ENCODE data around the gene WNT6. TPM values are rescaled to one million over a fixed set of nuclear protein-coding genes. Genes with fewer than 3 reads are reported as not detected.

WNT6 gene
- total RNA-seq, 1 donor from 2014 or later = 0.72 TPM

GRCh38 chr2:218819093-218819492, 40.5 kb upstream of the WNT6 start:
- DNase-seq (ENCODE audit: low spot score, unreplicated experiment) = no peak
- Mint-ChIP-seq H3K27ac (peak overlapping the region; percentile 23), H3K4me3 (ENCODE audit: low read depth) (no peak overlapping the region), H3K36me3 (ENCODE audit: insufficient read depth) (peaks cover 19% of the 10 kb centered on the region), H3K27me3 (no peaks in the 10 kb centered on the region), H3K4me1 (ENCODE audit: low read depth) (no peaks in the 10 kb centered on the region), H3K9me3 (ENCODE audit: low read depth) (no peaks in the 10 kb centered on the region)
- no peak for TF ChIP-seq CTCF (IDR thresholded peaks at IDR 0.05; ENCODE audit: unreplicated experiment)

GRCh38 chr2:218820746-218821369, 38.7 kb upstream of the WNT6 start:
- TF ChIP-seq CTCF (IDR thresholded peaks at IDR 0.05; ENCODE audit: unreplicated experiment) = no peak
- DNase-seq (ENCODE audit: low spot score, unreplicated experiment) = no peak
- H3K27ac Mint-ChIP-seq = no peak overlapping the region
- no peaks in the 10 kb centered on the region for H3K27me3 Mint-ChIP-seq
- H3K36me3 Mint-ChIP-seq (ENCODE audit: insufficient read depth) = peaks cover 19% of the 10 kb centered on the region
- no peak overlapping the region for H3K4me3 Mint-ChIP-seq (ENCODE audit: low read depth)
- no peaks in the 10 kb centered on the region for H3K4me1 Mint-ChIP-seq (ENCODE audit: low read depth)
- no peaks in the 10 kb centered on the region for H3K9me3 Mint-ChIP-seq (ENCODE audit: low read depth)

- Mint-ChIP-seq H3K9me3 (ENCODE audit: low read depth) (no peaks in the 10 kb centered on the region), H3K4me1 (ENCODE audit: low read depth) (no peaks in the 10 kb centered on the region), H3K36me3 (ENCODE audit: insufficient read depth) (peaks cover 15% of the 10 kb centered on the region), H3K27ac (no peak overlapping the region), H3K4me3 (ENCODE audit: low read depth) (no peak overlapping the region), H3K27me3 (peaks cover 3% of the 10 kb centered on the region)
- no peak for TF ChIP-seq CTCF (IDR thresholded peaks at IDR 0.05; ENCODE audit: unreplicated experiment)
- no peak for DNase-seq (ENCODE audit: low spot score, unreplicated experiment)
These were observed 37.9 kb upstream of the WNT6 start for GRCh38 chr2:218821605-218822211.

GRCh38 chr2:218822622-218823021, 37.0 kb upstream of the WNT6 start:
- TF ChIP-seq CTCF (IDR thresholded peaks at IDR 0.05; ENCODE audit: unreplicated experiment) = no peak
- Mint-ChIP-seq H3K9me3 (ENCODE audit: low read depth) (no peaks in the 10 kb centered on the region), H3K4me3 (ENCODE audit: low read depth) (no peak overlapping the region), H3K27me3 (peaks cover 13% of the 10 kb centered on the region), H3K36me3 (ENCODE audit: insufficient read depth) (peaks cover 11% of the 10 kb centered on the region), H3K27ac (no peak overlapping the region), H3K4me1 (ENCODE audit: low read depth) (no peaks in the 10 kb centered on the region)
- no peak for DNase-seq (ENCODE audit: low spot score, unreplicated experiment)

- no peak overlapping the region for H3K27ac Mint-ChIP-seq
- peaks cover 14% of the 10 kb centered on the region for H3K27me3 Mint-ChIP-seq
- H3K4me3 Mint-ChIP-seq (ENCODE audit: low read depth) = no peak overlapping the region
- no peaks in the 10 kb centered on the region for H3K9me3 Mint-ChIP-seq (ENCODE audit: low read depth)
- no peak for TF ChIP-seq CTCF (IDR thresholded peaks at IDR 0.05; ENCODE audit: unreplicated experiment)
- H3K36me3 Mint-ChIP-seq (ENCODE audit: insufficient read depth) = peaks cover 6% of the 10 kb centered on the region
- no peaks in the 10 kb centered on the region for H3K4me1 Mint-ChIP-seq (ENCODE audit: low read depth)
- no peak for DNase-seq (ENCODE audit: low spot score, unreplicated experiment)
These were observed 36.3 kb upstream of the WNT6 start for GRCh38 chr2:218823196-218823855.
